ENCODE results near the gene IFT88. TPM values are rescaled to one million over a fixed set of nuclear protein-coding genes. Genes with fewer than 3 reads are reported as not detected.

The IFT88 gene
- total and polyA plus RNA-seq, 2 of the 8 experiments (the other 6 are each of a cell fraction or from before 2014, with no cell fraction given), result 1.7 to 5.8 TPM

DNA sequence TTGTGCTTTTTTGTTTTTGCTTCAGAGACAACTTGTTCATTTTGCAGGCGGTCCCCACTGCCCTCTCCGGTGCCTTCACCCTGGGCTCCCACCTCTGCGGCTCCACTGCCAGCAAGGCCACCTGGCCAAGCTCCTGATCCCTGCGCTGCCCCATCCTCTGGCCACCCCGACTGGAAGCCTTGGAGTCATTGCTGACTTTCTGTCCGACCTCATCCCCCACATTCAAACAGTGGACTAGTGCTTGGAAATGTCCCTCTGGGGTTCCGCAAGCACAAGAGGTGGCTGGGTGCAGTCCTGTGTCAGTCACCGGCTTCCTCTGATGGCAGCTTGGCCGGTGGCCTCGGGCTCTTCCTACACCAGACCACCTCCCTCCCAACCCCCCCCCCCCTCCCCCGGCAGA, 153.5 kb downstream of the IFT88 start (continued):
- TF ChIP-seq ATF3 (IDR thresholded peaks at IDR 0.05; ENCODE audit: insufficient read depth, low read depth, low read length) (no peak), JUN (IDR thresholded peaks at IDR 0.05; ENCODE audit: low read depth, low read length) (no peak), RNF2 (IDR thresholded peaks at IDR 0.05; ENCODE audit: borderline replicate concordance, low read depth, low read length, missing control alignments, poor library complexity, severe bottlenecking) (no peak), GTF2F1 (IDR thresholded peaks at IDR 0.05; ENCODE audit: borderline replicate concordance, low read depth, low read length) (no peak), RFX5 (IDR thresholded peaks at IDR 0.05; ENCODE audit: borderline replicate concordance, low read depth, low read length) (no peak), SIN3A (conservative IDR thresholded peaks at IDR 0.05 in 1 of 2, IDR thresholded peaks at IDR 0.05 in 1 of 2; ENCODE audit: low read depth in 1 of 2, low read length in 2 of 2) (no peak), SRF (IDR thresholded peaks at IDR 0.05; ENCODE audit: low read depth, low read length) (no peak), MAFK (IDR thresholded peaks at IDR 0.05; ENCODE audit: low read depth, low read length) (no peak)

Data from H1 (cell line).